ENCODE measurements around the gene C6orf136.
A peak's percentile ranks its signal among the peaks of the same experiment; 100 is the strongest.

The C6orf136 gene

DNA sequence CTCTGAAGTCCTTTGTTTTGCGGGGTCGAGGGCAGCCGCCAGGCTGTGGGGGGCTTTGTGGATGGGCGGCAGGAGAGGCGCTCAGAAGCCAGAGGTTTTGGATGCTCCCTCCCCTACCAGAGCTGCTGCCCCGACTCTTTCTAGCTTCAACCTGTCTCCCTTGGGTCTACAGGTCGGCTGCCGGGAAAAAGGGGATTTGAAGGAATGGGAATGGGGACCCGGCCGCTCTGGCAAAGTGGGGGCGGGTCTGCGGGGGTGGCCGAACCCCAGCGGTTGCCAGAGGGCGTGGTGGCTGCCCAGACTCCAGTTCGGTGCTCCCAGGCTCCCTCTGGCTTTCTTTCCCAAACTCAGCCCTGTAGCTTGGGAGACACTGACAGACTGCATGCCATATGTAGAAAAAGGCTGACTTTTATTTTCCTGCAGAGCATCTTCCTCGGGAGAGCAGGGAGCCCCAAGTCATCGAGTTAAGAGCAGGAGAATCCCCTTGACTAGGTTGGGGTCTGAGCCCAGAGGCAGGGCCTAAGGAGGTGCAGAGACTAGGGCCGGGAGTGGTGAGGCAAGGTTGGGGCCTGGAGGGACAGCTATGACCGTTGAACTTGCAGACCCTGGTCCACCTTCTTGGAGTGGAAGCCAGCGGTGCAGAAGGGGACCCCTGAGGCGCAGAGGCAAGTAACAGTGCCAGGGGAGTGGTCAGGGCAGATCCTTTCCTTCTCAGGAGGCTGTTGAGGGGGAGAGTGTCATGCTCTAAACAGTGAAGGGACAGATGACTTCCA, 40.9 kb downstream of the C6orf136 start:
- no peak for DNase-seq

GRCh38 chr6:30688569-30688968, 41.6 kb downstream of the C6orf136 start:
- DNase-seq, result no peak

GRCh38 chr6:30689022-30689865, 42.3 kb downstream of the C6orf136 start:
- DNase-seq, result no peak

GRCh38 chr6:30689985-30690384, 43.1 kb downstream of the C6orf136 start:
- no peak for DNase-seq

DNA sequence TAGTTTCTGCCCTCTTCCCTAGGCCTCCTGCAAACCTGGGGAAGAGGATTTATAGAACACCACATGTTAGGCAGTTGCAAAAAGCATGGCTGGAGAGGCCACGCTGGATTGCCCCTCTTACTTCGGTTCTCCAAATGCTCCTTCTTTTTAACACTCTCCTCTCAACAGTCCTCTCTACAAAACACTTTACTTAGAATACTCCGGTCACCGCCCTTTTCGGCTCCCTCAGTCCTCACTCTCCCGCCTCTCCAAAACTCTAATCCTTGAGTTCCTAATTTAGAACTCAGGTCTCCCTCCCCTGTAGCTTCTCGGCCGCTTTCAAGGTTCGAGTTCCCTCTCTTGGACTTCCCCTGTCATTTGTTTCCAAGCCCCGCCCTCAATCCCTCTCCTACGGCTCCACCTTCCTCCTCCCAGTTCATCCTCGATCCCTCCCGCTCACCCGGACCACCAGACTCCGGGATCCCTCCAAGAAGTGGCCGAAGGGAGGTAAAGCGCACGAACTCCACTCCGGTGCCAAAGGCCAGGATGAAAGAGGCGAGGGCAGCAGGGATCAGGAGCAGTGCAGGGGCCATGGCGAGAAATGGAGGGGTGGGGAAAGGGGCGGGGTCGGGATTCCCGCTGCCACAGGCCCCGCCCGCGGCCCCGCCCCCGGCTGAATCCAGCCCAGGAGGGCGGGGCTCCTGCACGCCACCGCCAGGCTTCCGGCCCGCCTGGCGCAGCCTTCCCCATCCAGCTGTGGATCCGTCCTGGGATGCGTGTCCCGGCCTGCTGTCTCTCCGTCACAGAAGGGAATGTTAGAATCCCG, 43.7 kb downstream of the C6orf136 start, which contains the start of gene NRM:
Gene NRM, minus strand, starts transcription at position 582 of the 805 bp plus-strand sequence. Its CDS starts 10 bp downstream, at position 572.
- peak; percentile 93 for DNase-seq

DNA sequence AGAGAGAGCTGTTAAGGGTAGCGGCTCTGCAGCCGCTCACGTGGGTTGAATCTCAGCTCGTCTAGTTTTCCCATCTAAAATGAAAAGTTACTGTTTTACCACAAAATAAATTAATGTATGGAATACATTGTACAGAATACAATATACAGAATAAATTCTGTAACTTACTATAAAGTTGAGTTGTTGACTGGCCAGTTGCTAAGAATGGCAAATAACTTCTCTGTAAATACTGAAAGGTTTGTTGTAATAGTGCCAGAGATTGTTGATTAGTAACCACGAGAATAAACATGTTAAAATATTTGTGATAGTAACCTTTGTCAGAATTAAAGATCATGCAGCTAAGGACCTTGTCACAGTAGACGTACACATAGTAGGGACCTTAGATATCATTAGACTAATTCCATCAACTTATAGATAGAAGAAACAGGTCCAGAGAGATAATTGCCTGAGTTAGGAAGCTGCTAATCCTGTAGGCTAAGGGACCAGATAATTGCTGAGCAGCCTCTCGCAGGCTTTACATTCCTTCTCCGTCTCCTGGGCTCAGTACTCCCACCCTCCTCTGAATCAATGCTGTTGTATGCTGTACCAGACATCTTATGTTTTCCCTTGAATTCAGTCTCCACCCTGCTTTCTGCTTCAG, 44.4 kb downstream of the C6orf136 start:
- DNase-seq, result no peak

GRCh38 chr6:30696432-30696831, 49.5 kb downstream of the C6orf136 start:
- no peak for DNase-seq

DNA sequence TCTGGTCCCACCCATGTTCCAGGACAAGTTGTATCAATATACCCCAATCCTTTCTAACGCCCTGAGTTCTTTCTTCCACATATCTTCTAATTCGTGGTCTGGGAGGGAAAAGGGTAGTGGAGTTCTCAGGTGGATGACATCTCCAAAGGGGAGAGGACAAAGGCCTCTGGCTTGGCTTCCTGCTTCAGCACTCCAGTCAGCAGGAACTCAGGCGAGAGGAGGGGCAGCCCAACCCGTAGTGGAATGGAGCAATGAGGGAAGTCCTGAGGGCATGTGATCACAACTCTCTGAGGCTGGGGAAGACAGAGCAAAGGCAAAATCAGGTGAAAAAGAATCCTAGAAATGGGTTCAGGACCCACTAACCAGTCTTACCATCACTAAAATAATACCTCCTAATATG, 53.4 kb downstream of the C6orf136 start:
- no peak for DNase-seq
